ENCODE data around the gene SLC25A53. TPM values are rescaled to one million over a fixed set of nuclear protein-coding genes. Genes with fewer than 3 reads are reported as not detected.

The SLC25A53 gene, protein sequence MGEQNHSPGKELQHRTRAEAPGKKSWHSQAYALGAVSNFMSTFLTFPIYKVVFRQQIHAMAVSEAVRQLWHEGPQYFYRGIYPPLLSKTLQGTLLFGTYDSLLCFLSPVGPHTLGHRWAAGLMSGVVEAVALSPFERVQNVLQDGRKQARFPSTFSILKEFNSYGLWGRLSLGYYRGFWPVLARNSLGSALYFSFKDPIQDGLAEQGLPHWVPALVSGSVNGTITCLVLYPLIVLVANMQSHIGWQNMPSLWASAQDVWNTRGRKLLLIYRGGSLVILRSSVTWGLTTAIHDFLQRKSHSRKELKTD
- total RNA-seq, result 10 to 100 TPM; 11.4 to 12.9 TPM

DNA sequence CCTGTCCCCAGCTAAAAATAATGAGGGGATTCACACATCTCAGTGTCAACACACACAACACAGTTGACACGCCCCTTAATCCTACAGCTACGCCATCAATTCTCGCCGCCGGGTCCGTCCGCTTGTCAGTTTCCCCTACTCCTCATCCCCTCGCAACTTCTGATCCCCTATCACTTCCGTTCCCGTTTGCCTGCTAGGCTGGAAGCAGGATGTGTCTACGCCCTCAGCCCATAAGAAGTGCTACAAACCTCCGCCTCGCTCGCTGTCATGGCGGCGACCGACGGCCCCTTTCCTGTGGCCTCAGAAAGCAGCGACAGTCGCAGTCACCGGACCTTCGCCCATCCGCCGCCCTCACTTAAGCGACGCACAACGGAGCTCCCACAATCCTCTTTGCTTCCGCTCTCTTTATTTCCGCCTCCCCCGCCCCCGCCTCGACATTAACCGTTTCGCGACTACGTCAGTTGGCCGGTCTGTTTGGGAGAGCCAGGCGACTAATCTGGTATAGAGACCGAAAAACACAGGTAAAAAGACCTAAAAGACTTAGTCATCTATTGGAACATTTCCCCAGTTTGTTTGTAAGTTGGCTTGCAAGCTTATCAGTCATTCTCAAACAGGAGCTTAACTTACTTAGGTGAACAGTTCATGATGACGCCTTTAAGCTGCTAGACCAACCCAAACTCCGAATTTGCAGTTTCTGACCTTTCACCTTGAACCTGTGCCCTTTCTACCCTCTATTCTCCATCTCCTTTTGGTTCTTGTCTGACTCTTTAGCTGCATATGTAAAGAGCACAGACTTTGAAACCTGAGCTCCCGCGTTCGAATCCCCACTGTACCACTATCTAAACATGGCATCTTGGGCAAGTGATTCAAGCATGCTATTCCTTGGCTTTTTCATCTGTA is at the start of gene SLC25A53:
Gene SLC25A53 (minus strand): TSS at position 380 of the 900 bp plus-strand sequence. CDS start 51,752 bp downstream, outside the sequence.
- H3K4me1 ChIP-seq (ENCODE audit: control insufficient read depth in 1 of 2, low read depth in 2 of 2), result no peaks in the 10 kb centered on the region
- TF ChIP-seq, protein P1, sequence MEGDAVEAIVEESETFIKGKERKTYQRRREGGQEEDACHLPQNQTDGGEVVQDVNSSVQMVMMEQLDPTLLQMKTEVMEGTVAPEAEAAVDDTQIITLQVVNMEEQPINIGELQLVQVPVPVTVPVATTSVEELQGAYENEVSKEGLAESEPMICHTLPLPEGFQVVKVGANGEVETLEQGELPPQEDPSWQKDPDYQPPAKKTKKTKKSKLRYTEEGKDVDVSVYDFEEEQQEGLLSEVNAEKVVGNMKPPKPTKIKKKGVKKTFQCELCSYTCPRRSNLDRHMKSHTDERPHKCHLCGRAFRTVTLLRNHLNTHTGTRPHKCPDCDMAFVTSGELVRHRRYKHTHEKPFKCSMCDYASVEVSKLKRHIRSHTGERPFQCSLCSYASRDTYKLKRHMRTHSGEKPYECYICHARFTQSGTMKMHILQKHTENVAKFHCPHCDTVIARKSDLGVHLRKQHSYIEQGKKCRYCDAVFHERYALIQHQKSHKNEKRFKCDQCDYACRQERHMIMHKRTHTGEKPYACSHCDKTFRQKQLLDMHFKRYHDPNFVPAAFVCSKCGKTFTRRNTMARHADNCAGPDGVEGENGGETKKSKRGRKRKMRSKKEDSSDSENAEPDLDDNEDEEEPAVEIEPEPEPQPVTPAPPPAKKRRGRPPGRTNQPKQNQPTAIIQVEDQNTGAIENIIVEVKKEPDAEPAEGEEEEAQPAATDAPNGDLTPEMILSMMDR (IDR thresholded peaks at IDR 0.05), result no peak
- no peaks in the 10 kb centered on the region for H3K36me3 ChIP-seq
- H3K4me3 ChIP-seq, result peak within 1 kb of the TSS; percentile 79
- H3K27ac ChIP-seq, result peak within 1 kb of the TSS; percentile 83 to 88
- H3K27me3 ChIP-seq (replicated peaks; ENCODE audit: insufficient read depth), result no peaks in the 10 kb centered on the region
- ATAC-seq (ENCODE audit: insufficient number of reproducible peaks, low FRiP score, low read depth) (peak; percentile 89), DNase-seq (ENCODE audit: low spot score) (peak; percentile 30)
- H3K9me3 ChIP-seq, result no peaks in the 10 kb centered on the region

DNA sequence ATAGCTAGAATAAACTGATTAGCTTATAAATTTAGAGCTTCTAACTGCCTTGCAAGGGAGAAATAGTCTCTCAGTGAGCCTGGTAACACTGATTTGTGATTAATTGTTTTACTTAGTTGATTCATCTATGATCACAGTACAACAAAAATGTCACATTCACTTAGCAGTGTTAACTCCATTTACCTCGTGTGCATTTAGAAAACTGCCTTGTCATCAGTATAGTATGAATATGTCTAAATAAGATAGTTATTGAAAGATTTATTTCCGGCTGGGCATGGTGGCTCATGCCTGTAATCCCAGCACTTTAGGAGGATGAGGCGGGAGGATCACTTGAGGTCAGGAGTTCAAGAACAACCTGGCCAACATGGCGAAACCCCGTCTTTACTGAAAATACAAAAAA is 48.7 kb upstream of the SLC25A53 start:
- H3K9me3 ChIP-seq, result no peaks in the 10 kb centered on the region
- ATAC-seq (ENCODE audit: insufficient number of reproducible peaks, low FRiP score, low read depth) (no peak), DNase-seq (ENCODE audit: low spot score) (no peak)
- no peak overlapping the region for H3K4me3 ChIP-seq
- no peak overlapping the region for H3K27ac ChIP-seq
- TF ChIP-seq, protein P1 (IDR thresholded peaks at IDR 0.05), result no peak
- no peaks in the 10 kb centered on the region for H3K27me3 ChIP-seq (replicated peaks; ENCODE audit: insufficient read depth)
- no peaks in the 10 kb centered on the region for H3K4me1 ChIP-seq (ENCODE audit: control insufficient read depth in 1 of 2, low read depth in 2 of 2)
- H3K36me3 ChIP-seq, result no peaks in the 10 kb centered on the region

DNA sequence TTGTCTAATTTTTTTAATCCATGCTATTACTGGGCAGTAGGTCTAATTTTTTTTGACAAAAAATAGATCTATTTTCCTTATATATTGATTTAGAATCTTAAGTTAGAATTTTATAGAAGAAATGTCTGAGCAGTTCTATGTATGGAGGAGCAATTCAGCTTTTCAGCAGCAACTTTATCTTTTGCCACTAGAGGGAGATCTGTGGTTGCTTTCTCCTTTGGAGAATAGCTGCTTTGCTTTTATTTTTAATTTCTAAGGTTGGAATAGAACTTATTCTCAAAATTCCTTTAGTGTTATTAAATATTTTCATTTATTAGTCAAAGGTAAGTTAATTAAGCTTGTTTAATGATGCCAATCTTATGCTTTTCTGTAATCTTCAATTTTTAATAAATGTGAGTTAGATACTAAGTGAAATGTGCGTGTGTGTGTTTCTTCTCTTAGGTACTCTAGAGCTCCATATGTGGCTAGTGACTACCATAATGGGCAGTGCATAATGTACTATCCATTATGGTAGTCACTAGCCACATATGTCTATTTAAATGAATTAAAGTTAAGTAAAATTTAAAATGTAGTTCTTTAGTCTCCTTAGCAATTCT is 38.8 kb upstream of the SLC25A53 start:
- H3K4me3 ChIP-seq, result no peak overlapping the region
- DNase-seq (ENCODE audit: low spot score), result no peak
- TF ChIP-seq, protein P1 (IDR thresholded peaks at IDR 0.05), result peak; percentile 49

DNA sequence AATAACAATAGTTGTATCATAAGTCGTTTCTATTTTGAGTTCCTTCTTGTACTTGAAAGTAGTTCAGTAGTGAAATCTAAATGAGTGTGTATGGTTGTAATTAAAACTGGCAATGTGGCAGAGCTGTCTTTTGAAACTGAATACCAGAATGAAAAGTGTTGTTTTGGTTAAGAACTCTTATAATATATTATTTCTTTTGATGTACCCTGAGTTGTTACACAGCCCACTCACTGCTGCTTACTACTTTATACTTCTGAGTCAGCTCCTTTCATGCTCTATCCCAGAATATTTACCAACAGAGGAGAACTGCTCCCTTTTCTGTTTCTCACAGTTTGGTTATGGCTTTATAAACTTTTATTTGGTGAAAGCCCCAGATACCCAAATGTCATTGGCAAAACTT is 38.2 kb upstream of the SLC25A53 start:
- no peak for ATAC-seq (ENCODE audit: insufficient number of reproducible peaks, low FRiP score, low read depth)
- H3K27ac ChIP-seq, result no peak overlapping the region
- no peaks in the 10 kb centered on the region for H3K9me3 ChIP-seq

More for the DNA sequence above, 38.8 kb upstream of the SLC25A53 start:
- Histone ChIP-seq H3K27ac (no peak overlapping the region), H3K36me3 (no peaks in the 10 kb centered on the region), H3K27me3 (replicated peaks; ENCODE audit: insufficient read depth) (no peaks in the 10 kb centered on the region), H3K9me3 (no peaks in the 10 kb centered on the region), H3K4me1 (ENCODE audit: control insufficient read depth in 1 of 2, low read depth in 2 of 2) (no peaks in the 10 kb centered on the region)
- ATAC-seq (ENCODE audit: insufficient number of reproducible peaks, low FRiP score, low read depth), result no peak

More for the DNA sequence above, 38.2 kb upstream of the SLC25A53 start:
- no peak for DNase-seq (ENCODE audit: low spot score)
- no peaks in the 10 kb centered on the region for H3K36me3 ChIP-seq
- TF ChIP-seq, protein P1 (IDR thresholded peaks at IDR 0.05), result no peak
- no peak overlapping the region for H3K4me3 ChIP-seq
- no peaks in the 10 kb centered on the region for H3K27me3 ChIP-seq (replicated peaks; ENCODE audit: insufficient read depth)
- H3K4me1 ChIP-seq (ENCODE audit: control insufficient read depth in 1 of 2, low read depth in 2 of 2), result no peaks in the 10 kb centered on the region

Data from thoracic aorta (tissue), 2 donors.